Myocyte (in vitro differentiated cells): ENCODE data around the gene MAGEA6. TPM values are rescaled to one million over a fixed set of nuclear protein-coding genes. Genes with fewer than 3 reads are reported as not detected.
"Not testable (repeated sequence)": the region's sequence is repeated elsewhere in the genome, so short reads cannot be mapped to it uniquely, and the experiment has no call there.

ENCODE experiments used
- DNase-seq: peaks from one replicate; pipeline ENCODE4 v3.0.0-alpha.2; 2012; ENCODE audit warnings: low read depth
- polyA plus RNA-seq: library from polyadenylated mRNA; unstranded; fragments of >200 nt; gene quantifications from one replicate; pipeline ENCODE4 v1.2.1, GENCODE V29; 2012; ENCODE audit warnings: missing spikeins
- total RNA-seq: library from RNA; depleted of rRNA; stranded (reverse); fragments of >200 nt; gene quantifications from 2 replicates; pipeline ENCODE4 v1.2.3, GENCODE V29; 2014

MAGEA6 gene
- not detected in 2 replicates for total RNA-seq
- not detected for polyA plus RNA-seq

- DNase-seq, result not testable (repeated sequence)
Measured at GRCh38 chrX:152769549-152770289, at the start of gene MAGEA6. Gene MAGEA6 (minus strand): TSS chrX:152769689. CDS start chrX:152767650, 2,039 bp downstream.

DNA sequence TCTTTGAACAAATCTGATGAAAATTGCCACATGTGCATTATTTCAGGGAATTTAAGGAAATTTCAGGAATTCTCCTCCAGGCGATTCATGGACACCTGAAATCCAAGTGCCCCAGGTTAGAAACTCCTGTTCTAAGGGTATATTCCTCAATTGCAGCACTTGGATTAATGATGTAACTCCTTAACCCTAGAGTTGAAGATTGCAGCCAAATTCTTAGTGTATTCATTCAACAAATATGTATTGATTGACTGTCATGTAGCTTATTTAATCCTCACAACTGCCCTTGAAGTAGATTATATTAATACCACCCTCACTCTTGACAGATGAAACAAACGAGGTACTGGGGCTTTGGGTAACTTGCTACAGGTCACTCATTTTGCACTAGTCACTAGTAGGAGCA lies 49.8 kb upstream of the MAGEA6 start:
- DNase-seq, result no peak

- no peak for DNase-seq
Measured at GRCh38 chrX:152818356-152818755, 48.9 kb upstream of the MAGEA6 start.

GRCh38 chrX:152817078-152817764 lies 47.7 kb upstream of the MAGEA6 start:
- peak; percentile 32 for DNase-seq

GRCh38 chrX:152814048-152814447 lies 44.6 kb upstream of the MAGEA6 start:
- no peak for DNase-seq

DNA sequence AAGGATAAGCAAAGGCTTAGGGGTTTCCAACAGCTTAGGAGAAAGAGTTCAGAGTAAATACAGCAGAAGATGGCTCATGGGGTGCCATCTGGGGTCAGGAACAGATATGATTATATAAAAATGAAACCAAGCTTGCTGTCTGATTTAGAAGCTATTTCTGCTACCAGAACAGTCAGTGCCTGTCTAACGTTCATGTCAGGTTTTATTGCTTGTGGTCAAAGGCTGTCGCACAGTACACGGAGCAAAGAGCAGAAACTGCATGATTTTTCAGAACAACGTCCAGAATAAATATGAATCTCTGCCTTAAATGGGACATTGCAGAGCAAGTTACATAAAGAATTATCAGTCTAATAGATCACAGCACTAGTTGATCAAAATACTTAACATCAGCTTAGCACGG lies 43.7 kb upstream of the MAGEA6 start:
- no peak for DNase-seq

DNA sequence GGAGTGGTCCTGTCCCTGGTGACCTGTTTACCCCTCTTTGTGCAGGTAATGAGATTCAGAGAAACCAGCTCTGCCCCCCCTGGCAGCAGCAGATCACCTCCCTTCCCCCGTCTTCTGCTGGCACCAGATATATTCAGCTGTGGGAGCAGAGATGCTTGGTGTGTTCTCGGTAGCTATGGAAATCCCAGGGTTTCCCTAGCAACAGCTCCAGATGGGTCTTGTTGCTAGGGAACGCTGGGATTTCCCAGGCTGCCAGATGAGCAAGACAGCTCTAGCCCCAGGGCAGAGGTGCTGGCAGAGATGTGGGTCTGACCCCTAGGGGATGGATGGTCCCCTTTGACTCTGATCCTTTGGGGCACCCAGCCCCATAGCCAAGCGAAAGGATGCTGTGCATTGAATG lies 40.9 kb upstream of the MAGEA6 start:
- no peak for DNase-seq

DNA sequence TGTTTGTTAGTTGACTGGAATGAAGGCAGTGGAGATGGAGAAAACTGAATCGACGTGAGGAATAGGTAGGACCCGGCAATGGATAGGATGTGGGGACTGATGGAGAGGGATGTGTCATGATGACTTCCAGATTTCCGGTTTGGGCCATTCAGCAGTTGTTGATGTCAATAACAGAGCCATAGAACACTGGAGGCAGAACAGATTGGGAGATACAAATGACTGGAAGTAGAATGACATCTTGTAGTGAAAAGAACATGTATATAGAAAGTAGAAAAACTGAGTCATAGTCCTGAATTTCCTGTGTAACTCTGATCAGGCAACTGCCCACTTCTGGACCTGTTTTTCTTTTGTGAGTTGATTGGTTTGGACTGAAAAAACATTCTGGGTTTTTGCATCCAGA lies 36.5 kb upstream of the MAGEA6 start:
- no peak for DNase-seq

DNA sequence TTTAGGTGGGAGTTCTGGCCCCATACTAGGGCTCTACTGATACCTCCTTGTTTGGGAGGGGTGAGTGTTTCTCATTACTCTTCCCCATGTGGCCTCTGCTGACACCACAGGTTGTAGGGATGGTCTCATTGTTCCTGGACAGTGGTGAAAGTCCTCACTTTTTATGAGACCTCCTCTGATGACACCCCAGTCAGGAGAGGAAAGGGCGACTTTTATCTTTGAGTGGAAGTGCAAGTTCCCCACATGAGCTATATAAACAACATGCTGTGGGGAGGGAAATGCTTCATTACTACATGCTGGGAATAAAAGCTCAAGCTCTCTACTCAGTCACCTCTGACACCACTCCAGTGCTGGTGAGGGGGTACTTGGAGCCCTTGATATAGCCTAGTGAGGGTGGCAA lies 29.5 kb upstream of the MAGEA6 start:
- DNase-seq, result no peak

DNA sequence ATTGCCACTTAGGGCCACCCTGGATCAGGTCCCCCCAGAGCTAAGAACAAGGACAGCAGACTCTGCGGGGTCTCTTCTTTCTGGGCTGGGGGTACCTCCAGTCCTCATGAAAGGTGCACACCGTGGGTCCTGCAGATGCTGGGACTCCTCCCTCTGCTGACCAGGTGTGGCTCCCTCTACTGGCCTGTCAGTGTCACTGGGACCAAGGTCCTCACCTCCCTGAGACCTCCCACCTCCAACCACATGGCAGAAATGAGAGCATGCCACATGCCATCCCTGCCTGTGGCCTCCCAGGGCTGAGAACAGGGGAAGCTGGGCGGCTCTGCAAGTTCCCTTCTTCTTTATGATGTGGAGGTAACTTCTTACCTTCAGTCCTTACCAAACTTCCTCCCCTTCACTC lies 17.6 kb upstream of the MAGEA6 start:
- not testable (repeated sequence) for DNase-seq

- DNase-seq, result not testable (repeated sequence)
Measured at GRCh38 chrX:152766562-152766961, 2.9 kb downstream of the MAGEA6 start.

- DNase-seq, result not testable (repeated sequence)
Measured at GRCh38 chrX:152761582-152761981, 7.9 kb downstream of the MAGEA6 start.

GRCh38 chrX:152759544-152759943 lies 9.9 kb downstream of the MAGEA6 start:
- DNase-seq, result not testable (repeated sequence)

DNA sequence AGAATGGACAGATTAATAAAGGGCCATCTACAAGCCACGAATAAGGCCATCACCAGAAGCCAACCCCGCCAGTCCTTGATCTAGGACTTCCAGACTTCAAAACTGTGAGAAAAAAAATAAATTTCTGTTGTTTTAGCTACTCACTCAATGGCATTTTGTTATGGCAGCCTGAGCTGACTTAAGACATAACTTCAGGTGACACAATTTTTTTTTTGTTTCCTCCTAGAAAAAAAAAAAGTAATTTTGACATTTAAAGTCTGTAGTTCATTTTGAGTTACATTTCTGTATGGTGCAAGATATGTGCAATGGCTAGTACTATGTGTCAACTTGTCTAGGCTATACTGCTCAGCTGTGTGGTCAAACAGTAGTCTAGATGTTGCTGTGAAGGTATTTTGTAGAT lies 10.6 kb downstream of the MAGEA6 start, which contains the start of gene CSAG3:
CSAG3 (plus strand) TSS at position 301 of the 400 bp plus-strand sequence.
- DNase-seq, result not testable (repeated sequence)

GRCh38 chrX:152754871-152755270 lies 14.6 kb downstream of the MAGEA6 start:
- DNase-seq, result not testable (repeated sequence)

GRCh38 chrX:152753686-152754650 lies 15.5 kb downstream of the MAGEA6 start, which contains the start of gene MAGEA2:
Gene MAGEA2 (minus strand): TSS chrX:152753842. CDS start chrX:152751363, 2,479 bp downstream.
- DNase-seq, result not testable (repeated sequence)

DNA sequence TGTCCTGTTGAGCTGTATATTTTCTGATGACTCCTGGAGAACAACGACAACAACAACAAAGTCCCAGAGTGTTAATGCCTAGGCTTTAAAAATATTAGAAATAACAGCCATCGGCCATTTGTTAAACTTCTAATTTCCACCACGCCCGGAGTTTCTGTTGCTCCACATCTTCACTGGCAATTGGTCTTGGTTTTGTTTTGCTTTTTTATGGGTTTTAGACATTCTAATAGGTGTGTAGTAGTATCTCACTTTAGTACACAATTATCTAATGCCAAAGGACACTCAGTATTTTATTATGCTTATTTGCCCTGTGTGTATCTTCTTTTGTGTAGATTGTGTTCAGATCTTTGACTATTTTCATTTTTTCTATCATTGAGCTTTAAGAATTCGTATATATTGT lies 30.9 kb downstream of the MAGEA6 start:
- no peak for DNase-seq

DNA sequence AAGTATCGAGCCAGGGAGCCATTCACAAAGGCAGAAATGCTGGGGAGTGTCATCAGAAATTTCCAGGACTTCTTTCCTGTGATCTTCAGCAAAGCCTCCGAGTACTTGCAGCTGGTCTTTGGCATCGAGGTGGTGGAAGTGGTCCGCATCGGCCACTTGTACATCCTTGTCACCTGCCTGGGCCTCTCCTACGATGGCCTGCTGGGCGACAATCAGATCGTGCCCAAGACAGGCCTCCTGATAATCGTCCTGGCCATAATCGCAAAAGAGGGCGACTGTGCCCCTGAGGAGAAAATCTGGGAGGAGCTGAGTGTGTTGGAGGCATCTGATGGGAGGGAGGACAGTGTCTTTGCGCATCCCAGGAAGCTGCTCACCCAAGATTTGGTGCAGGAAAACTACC lies 33.0 kb downstream of the MAGEA6 start:
- not testable (repeated sequence) for DNase-seq

- no peak for DNase-seq
Measured at GRCh38 chrX:152735860-152736511, 33.5 kb downstream of the MAGEA6 start.

DNA sequence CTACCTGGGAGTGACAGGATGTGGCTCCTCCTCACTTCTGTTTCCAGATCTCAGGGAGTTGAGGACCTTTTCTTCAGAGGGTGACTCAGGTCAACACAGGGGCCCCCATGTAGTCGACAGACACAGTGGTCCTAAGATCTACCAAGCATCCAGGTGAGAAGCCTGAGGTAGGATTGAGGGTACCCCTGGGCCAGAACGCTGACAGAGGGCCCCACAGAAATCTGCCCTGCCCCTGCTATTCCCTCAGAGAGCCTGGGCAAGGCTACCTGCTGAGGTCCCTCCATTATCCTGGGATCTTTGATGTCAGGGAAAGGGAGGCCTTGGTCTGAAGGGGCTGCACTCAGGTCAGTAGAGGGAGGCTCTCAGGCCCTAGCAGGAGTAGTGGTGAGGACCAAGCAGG lies 34.4 kb downstream of the MAGEA6 start:
- no peak for DNase-seq
